Common myeloid progenitor, CD34-positive (primary cell): Measurements from ENCODE around the gene PTCRA.
"Not testable (repeated sequence)": the region's sequence is repeated elsewhere in the genome, so short reads cannot be mapped to it uniquely, and the experiment has no call there.

Source experiments
- CTCF ChIA-PET: fragments of 350-600 bp; sonication (Branson Sonifier 250); formaldehyde crosslinking; loops from one replicate; lab custom pipeline; 2021; ENCODE audit warnings: antibody characterized with exemption; lab: Charles Lee
- POLR2A ChIA-PET: fragments of 350-600 bp; sonication (Branson Sonifier 250); formaldehyde crosslinking; loops from one replicate; lab custom pipeline; 2021; ENCODE audit warnings: antibody characterized with exemption; lab: Charles Lee
- DNase-seq, 3 donors: peaks; one replicate each; pipeline versions ENCODE4 v3.0.0 to v3.0.0-alpha.2; 2013
- H3K27ac ChIP-seq, 2 experiments: 1 replicate in 1 of 2; 2 replicates in 1 of 2; pipeline ENCODE4 v1.7.0; 2013; ENCODE audit warnings: inconsistent platforms in 2 of 2, low read length in 2 of 2, mild to moderate bottlenecking in 2 of 2, low read depth in 1 of 2, moderate library complexity in 1 of 2; ENCODE audit not compliant: severe bottlenecking in 2 of 2, insufficient read depth in 1 of 2, poor library complexity in 1 of 2
- H3K27me3 ChIP-seq, 5 experiments: replicated peaks in 2 of 5; 1 replicate in 3 of 5; 2 replicates in 2 of 5; pipeline versions ENCODE4 v1.6.1 to v1.7.0; 2013; ENCODE audit warnings: low read length in 4 of 5, mild to moderate bottlenecking in 2 of 5, moderate library complexity in 2 of 5, inconsistent platforms in 1 of 5; ENCODE audit not compliant: insufficient read depth in 5 of 5, control insufficient read depth in 4 of 5
- H3K36me3 ChIP-seq, 4 experiments: 1 replicate in 2 of 4; 2 replicates in 2 of 4; pipeline versions ENCODE4 v1.6.1 to v1.7.0; 2013; ENCODE audit warnings: low read length in 3 of 4, control low read depth in 1 of 4, mild to moderate bottlenecking in 1 of 4; ENCODE audit not compliant: control insufficient read depth in 4 of 4, insufficient read depth in 4 of 4
- H3K4me1 ChIP-seq, 4 experiments: 1 replicate in 3 of 4; 2 replicates in 1 of 4; pipeline versions ENCODE4 v1.6.1 to v1.7.1; 2013; ENCODE audit warnings: low read length in 3 of 4, mild to moderate bottlenecking in 3 of 4, control low read depth in 1 of 4, inconsistent platforms in 1 of 4, moderate library complexity in 1 of 4; ENCODE audit not compliant: control insufficient read depth in 4 of 4, insufficient read depth in 4 of 4; ENCODE audit errors: control extremely low read depth in 1 of 4
- H3K4me3 ChIP-seq, 7 experiments: 1 replicate in 4 of 7; 2 replicates in 3 of 7; pipeline versions ENCODE4 v1.5.1 to v1.7.0; 2013; ENCODE audit warnings: mild to moderate bottlenecking in 7 of 7, low read length in 6 of 7, moderate library complexity in 6 of 7, inconsistent platforms in 2 of 7, low read depth in 2 of 7, control low read depth in 1 of 7; ENCODE audit not compliant: insufficient read depth in 4 of 7, control insufficient read depth in 1 of 7; ENCODE audit errors: extremely low read depth in 1 of 7
- H3K9me3 ChIP-seq, 5 experiments: 1 replicate in 4 of 5; 2 replicates in 1 of 5; pipeline versions ENCODE4 v1.6.1 to v1.7.1; 2013; ENCODE audit warnings: low read length in 4 of 5, mild to moderate bottlenecking in 2 of 5, inconsistent platforms in 1 of 5, low read depth in 1 of 5, moderate library complexity in 1 of 5; ENCODE audit not compliant: control insufficient read depth in 4 of 5, insufficient read depth in 2 of 5; ENCODE audit errors: control extremely low read depth in 1 of 5
- WGBS: methylation state at CpG from one replicate; pipeline ENCODE4 v1.1.5; 2013; ENCODE audit not compliant: insufficient coverage; 5-methylcytosine and 5-hydroxymethylcytosine counted together

Gene PTCRA

GRCh38 chr6:42891199-42891722 lies 24.6 kb upstream of the PTCRA start:
- 72% methylated on average over 16 of the region's 17 CpGs for WGBS
- H3K27ac ChIP-seq, result peak overlapping the region; percentile 75 to 84
- DNase-seq, result no peak
- CTCF ChIA-PET, result interaction anchor here (0.6 to 3.6 kb wide), 5 partner anchors 9 to 228 kb away, joined by 3 to 17 read pairs (median 3); partner anchors contain the start of gene RPL7L1
- POLR2A ChIA-PET, result interaction anchor here (2.7 kb wide), 1 partner anchor 11 kb away, joined by 13 read pairs; the partner anchor contains the start of gene RPL7L1
- H3K4me3 ChIP-seq, result peak overlapping the region; percentile 48 to 97 (median 82)
- no peaks in the 10 kb centered on the region for H3K27me3 ChIP-seq
- H3K4me1 ChIP-seq, result peaks cover 14 to 43% (median 35%) of the 10 kb centered on the region in 4 experiments
- peaks cover 0 to 3% (median under 1%) of the 10 kb centered on the region in 4 experiments for H3K36me3 ChIP-seq
- H3K9me3 ChIP-seq, result no peaks in the 10 kb centered on the region

- peak; percentile 73 to 88 (median 82) for DNase-seq
- not testable (repeated sequence) for H3K36me3 ChIP-seq, H3K9me3 ChIP-seq, H3K27ac ChIP-seq, H3K27me3 ChIP-seq
- ChIA-PET POLR2A (interaction anchor here (1.8 kb wide), 1 partner anchor 15 kb away, joined by 4 read pairs; the partner anchor contains the start of gene RPL7L1), CTCF (interaction anchor here (0.6 to 3.6 kb wide), 6 partner anchors 10 to 231 kb away, joined by 3 to 17 read pairs (median 3); partner anchors contain the start of gene RPL7L1)
- 10% methylated on average over 12 of the region's 19 CpGs for WGBS
- H3K4me1 ChIP-seq, result peaks cover 14 to 46% (median 36%) of the 10 kb centered on the region in 4 experiments
- H3K4me3 ChIP-seq, result peak overlapping the region in 2 of 7 experiments; percentile 4 to 48
Measured at GRCh38 chr6:42894041-42894828, 21.6 kb upstream of the PTCRA start.

- H3K27ac ChIP-seq, result no peak overlapping the region
Measured at GRCh38 chr6:42896178-42896719, 19.6 kb upstream of the PTCRA start.

GRCh38 chr6:42898891-42899361 lies 16.9 kb upstream of the PTCRA start:
- 2% methylated on average over 5 of the region's 10 CpGs for WGBS

More at GRCh38 chr6:42896178-42896719, 19.6 kb upstream of the PTCRA start:
- no peak overlapping the region for H3K4me3 ChIP-seq
- no peaks in the 10 kb centered on the region for H3K9me3 ChIP-seq
- DNase-seq, result no peak
- WGBS, result 94% methylated on average over 9 of the region's 10 CpGs
- peaks cover 8 to 35% (median 28%) of the 10 kb centered on the region in 4 experiments for H3K4me1 ChIP-seq
- ChIA-PET CTCF (interaction anchor here (1.4 to 1.8 kb wide), 3 partner anchors 15 to 233 kb away, joined by 5 to 9 read pairs (median 5); partner anchors contain the start of gene RPL7L1), POLR2A (interaction anchor here (0.6 kb wide), 1 partner anchor 84 kb away, joined by 7 read pairs; no protein-coding TSS in a partner anchor)
- H3K36me3 ChIP-seq, result no peaks in the 10 kb centered on the region
- H3K27me3 ChIP-seq, result no peaks in the 10 kb centered on the region

GRCh38 chr6:42899871-42900270 lies 16.0 kb upstream of the PTCRA start:
- H3K9me3 ChIP-seq, result no peaks in the 10 kb centered on the region
- no peak overlapping the region for H3K27ac ChIP-seq
- WGBS, result 94% methylated on average over 7 of the region's 8 CpGs
- peaks cover 0 to 18% (median 11%) of the 10 kb centered on the region in 4 experiments for H3K4me1 ChIP-seq
- ChIA-PET CTCF (interaction anchor here (0.8 to 4.0 kb wide), 8 partner anchors 9 to 243 kb away, joined by 3 to 39 read pairs (median 4); partner anchors contain the start of gene RPL7L1), POLR2A (no interaction called here)
- no peaks in the 10 kb centered on the region for H3K27me3 ChIP-seq
- DNase-seq, result no peak
- H3K36me3 ChIP-seq, result no peaks in the 10 kb centered on the region
- H3K4me3 ChIP-seq, result no peak overlapping the region

More at GRCh38 chr6:42898891-42899361, 16.9 kb upstream of the PTCRA start:
- peak; percentile 75 to 87 (median 77) for DNase-seq
- Histone ChIP-seq H3K36me3 (no peaks in the 10 kb centered on the region), H3K9me3 (no peaks in the 10 kb centered on the region), H3K4me3 (no peak overlapping the region), H3K27me3 (no peaks in the 10 kb centered on the region), H3K4me1 (peaks cover 0 to 23% (median 15%) of the 10 kb centered on the region in 4 experiments), H3K27ac (no peak overlapping the region)
- ChIA-PET POLR2A (interaction anchor here (0.9 kb wide), 1 partner anchor 19 kb away, joined by 3 read pairs; the partner anchor contains the start of gene RPL7L1), CTCF (interaction anchor here (0.7 to 4.0 kb wide), 5 partner anchors 14 to 248 kb away, joined by 3 to 39 read pairs (median 3); no protein-coding TSS in a partner anchor)

GRCh38 chr6:42901538-42901957 lies 14.3 kb upstream of the PTCRA start:
- ChIA-PET CTCF (interaction anchor here (0.6 to 4.0 kb wide), 19 partner anchors 10 to 246 kb away, joined by 3 to 39 read pairs (median 3); partner anchors contain the start of genes CNPY3 and PPP2R5D), POLR2A (interaction anchor here (1.1 kb wide), 1 partner anchor 112 kb away, joined by 3 read pairs; the partner anchor contains the start of genes KLHDC3 and MEA1)
- H3K27me3 ChIP-seq, result no peaks in the 10 kb centered on the region
- H3K4me3 ChIP-seq, result peak overlapping the region in 2 of 7 experiments; percentile 2 to 15
- H3K9me3 ChIP-seq, result no peaks in the 10 kb centered on the region
- no peaks in the 10 kb centered on the region for H3K36me3 ChIP-seq
- WGBS, result 4% methylated on average over 4 of the region's 11 CpGs
- peaks cover 0 to 18% (median 11%) of the 10 kb centered on the region in 4 experiments for H3K4me1 ChIP-seq
- no peak overlapping the region for H3K27ac ChIP-seq
- peak; percentile 80 to 86 (median 82) for DNase-seq
